SK-N-SH (cell line): ENCODE data around the gene TTC39B. TPM values are rescaled to one million over a fixed set of nuclear protein-coding genes. Genes with fewer than 3 reads are reported as not detected.

Experiments
- CTCF ChIA-PET: fragments of 300-600, 350-600 bp; formaldehyde crosslinking; extraction: SDS; loops from one replicate; lab custom pipeline; 2021; lab: Yijun Ruan, JAX
- POLR2A ChIA-PET: fragments of 350-600 bp; sonication (Branson Sonifier 250); formaldehyde crosslinking; extraction: SDS; loops from one replicate; lab custom pipeline; 2020; ENCODE audit warnings: antibody characterized with exemption, inconsistent platforms; lab: Yijun Ruan, JAX
- DNase-seq: peaks from one replicate; pipeline ENCODE4 v3.0.0; 2012
- H2AFZ ChIP-seq: fragments of 200-600 bp; sonication (generic); 2 replicates; pipeline ENCODE4 v1.8.1; 2016; ENCODE audit warnings: antibody characterized with exemption, mild to moderate bottlenecking, low read depth
- H3F3A ChIP-seq: fragments of 200-600 bp; sonication (generic); replicated peaks from 2 replicates; pipeline ENCODE3; 2016; ENCODE audit warnings: antibody characterized with exemption, mild to moderate bottlenecking; ENCODE audit not compliant: insufficient read depth
- H3K27ac ChIP-seq, 2 experiments: fragments of 200-500 bp in 1 of 2; fragments of 200-600 bp in 1 of 2; sonication (Bioruptor generic) in 1 of 2; sonication (generic), shearing (Covaris generic) in 1 of 2; 2 replicates each; pipeline versions ENCODE4 v1.5.1 to v1.6.1; 2014 to 2016; ENCODE audit warnings: low read depth in 2 of 2, inconsistent platforms in 1 of 2, low read length in 1 of 2, mild to moderate bottlenecking in 1 of 2, mixed read lengths in 1 of 2
- H3K27me3 ChIP-seq: fragments of 200-600 bp; sonication (generic), shearing (Covaris generic); 2 replicates; pipeline ENCODE4 v1.6.1; 2016; ENCODE audit warnings: mixed run types; ENCODE audit not compliant: insufficient read depth
- H3K36me3 ChIP-seq, 2 experiments: fragments of 200-500 bp in 1 of 2; fragments of 200-600 bp in 1 of 2; sonication (Bioruptor generic) in 1 of 2; sonication (generic) in 1 of 2; replicated peaks in 1 of 2; 2 replicates each; pipeline versions ENCODE3 to v1.5.1; 2014 to 2016; ENCODE audit warnings: low read length in 1 of 2, mild to moderate bottlenecking in 1 of 2; ENCODE audit not compliant: insufficient read depth in 2 of 2, control insufficient read depth in 1 of 2
- H3K4me1 ChIP-seq, 2 experiments: fragments of 200-500 bp in 1 of 2; fragments of 200-600 bp in 1 of 2; sonication (Bioruptor generic) in 1 of 2; sonication (generic), shearing (Covaris generic) in 1 of 2; 2 replicates each; pipeline versions ENCODE4 v1.5.1 to v1.6.1; 2014 to 2016; ENCODE audit warnings: low read depth in 1 of 2, low read length in 1 of 2, mixed run types in 1 of 2; ENCODE audit not compliant: insufficient read depth in 2 of 2, control insufficient read depth in 1 of 2
- H3K4me2 ChIP-seq: fragments of 200-600 bp; sonication (generic), shearing (Covaris generic); 2 replicates; pipeline ENCODE4 v1.6.1; 2017; ENCODE audit warnings: mixed run types
- H3K4me3 ChIP-seq, 2 experiments: fragments of 200-500 bp in 1 of 2; fragments of 200-600 bp in 1 of 2; sonication (Bioruptor generic) in 1 of 2; sonication (generic), shearing (Covaris generic) in 1 of 2; 2 replicates each; pipeline versions ENCODE4 v1.5.1 to v1.8.1; 2014 to 2016; ENCODE audit warnings: low read depth in 2 of 2, inconsistent platforms in 1 of 2, low read length in 1 of 2, mild to moderate bottlenecking in 1 of 2, mixed read lengths in 1 of 2, moderate library complexity in 1 of 2
- H3K79me2 ChIP-seq: fragments of 200-600 bp; sonication (generic); 2 replicates; pipeline ENCODE4 v1.8.1; 2017; ENCODE audit warnings: mild to moderate bottlenecking; ENCODE audit not compliant: insufficient read depth
- H3K9ac ChIP-seq: fragments of 200-600 bp; sonication (generic); 2 replicates; pipeline ENCODE4 v1.6.1; 2017; ENCODE audit warnings: mixed run types
- H3K9me2 ChIP-seq: fragments of 200-600 bp; sonication (generic); 2 replicates; pipeline ENCODE4 v1.6.1; 2017; ENCODE audit warnings: mixed run types
- H3K9me3 ChIP-seq: fragments of 200-600 bp; sonication (generic); 2 replicates; pipeline ENCODE4 v1.6.1; 2017; ENCODE audit warnings: mixed run types, mild to moderate bottlenecking, moderate library complexity
- H4K20me1 ChIP-seq: fragments of 200-600 bp; sonication (generic); 2 replicates; pipeline ENCODE4 v1.6.1; 2017; ENCODE audit warnings: mild to moderate bottlenecking, mixed run types; ENCODE audit not compliant: insufficient read depth
- FOSL2 ChIP-seq: IDR thresholded peaks from 2 replicates; pipeline ENCODE4 v1.4.0; 2012; ENCODE audit warnings: low read depth, mild to moderate bottlenecking, moderate library complexity, borderline replicate concordance
- IRF3 ChIP-seq: fragments of 150-350 bp; IDR thresholded peaks from 2 replicates; pipeline ENCODE4 v1.6.1; 2016; ENCODE audit warnings: mild to moderate bottlenecking, low read depth, low read length
- MAX ChIP-seq: IDR thresholded peaks from 2 replicates; pipeline ENCODE4 v1.4.0; 2012; ENCODE audit warnings: low read depth
- NFIC ChIP-seq: IDR thresholded peaks from 2 replicates; pipeline ENCODE4 v1.4.0; 2012; ENCODE audit warnings: borderline replicate concordance
- PBX3 ChIP-seq: IDR thresholded peaks from 2 replicates; pipeline ENCODE4; 2012
- RAD21 ChIP-seq: IDR thresholded peaks from 2 replicates; pipeline ENCODE4 v1.6.1; 2012; ENCODE audit warnings: mild to moderate bottlenecking, low read length
- REST ChIP-seq: IDR thresholded peaks from 2 replicates; pipeline ENCODE4 v1.6.1; 2012; ENCODE audit warnings: mild to moderate bottlenecking, low read depth, low read length, moderate library complexity
- RXRA ChIP-seq: IDR thresholded peaks from 2 replicates; pipeline ENCODE4 v1.4.0; 2012; ENCODE audit warnings: low read depth, mild to moderate bottlenecking, borderline replicate concordance
- SIN3A ChIP-seq: IDR thresholded peaks from 2 replicates; pipeline ENCODE4 v1.6.1; 2012; ENCODE audit warnings: low read depth, mild to moderate bottlenecking, low read length, moderate library complexity, borderline replicate concordance
- USF2 ChIP-seq: fragments of 150-350 bp; IDR thresholded peaks from 2 replicates; pipeline ENCODE4 v1.6.1; 2017; ENCODE audit warnings: antibody characterized with exemption, low read length, low read depth, borderline replicate concordance
- ZBTB33 ChIP-seq: IDR thresholded peaks from 2 replicates; pipeline ENCODE4 v1.4.0; 2012; ENCODE audit warnings: low read depth, borderline replicate concordance
- WGBS: methylation state at CpG from one replicate; pipeline ENCODE4 v1.1.6; 2017; ENCODE audit warnings: low lambda C conversion rate; 5-methylcytosine and 5-hydroxymethylcytosine counted together
- polyA plus RNA-seq, 3 experiments: library from polyadenylated mRNA; depleted of rRNA; stranded (reverse); fragments of >200 nt; gene quantifications; 2 replicates each; pipeline ENCODE4 v1.2.3, GENCODE V29; 2012

Gene TTC39B
- polyA plus RNA-seq, 1 of the 3 experiments (the other 2 are of a cell fraction) = 0.54 TPM

GRCh38 chr9:15211160-15211814, 95.7 kb downstream of the TTC39B start (continued):
- TF ChIP-seq PBX3 (no peak), MAX (no peak), ZBTB33 (no peak)

- Histone ChIP-seq H3K9me3 (no peaks in the 10 kb centered on the region), H3F3A (no peaks in the 10 kb centered on the region), H4K20me1 (no peaks in the 10 kb centered on the region), H3K9ac (no peak overlapping the region), H3K4me3 (no peak overlapping the region), H3K4me2 (no peak overlapping the region), H3K9me2 (no peaks in the 10 kb centered on the region), H2AFZ (no peak overlapping the region), H3K27me3 (no peaks in the 10 kb centered on the region), H3K79me2 (no peaks in the 10 kb centered on the region), H3K27ac (no peak overlapping the region), H3K4me1 (peaks cover 0 to 17% of the 10 kb centered on the region in 2 experiments; a peak in 3 of 4 replicates), H3K36me3 (peaks cover 0 to 3% of the 10 kb centered on the region in 2 experiments)
- TF ChIP-seq NFIC (no peak), RXRA (no peak)
- ChIA-PET POLR2A (no interaction called here), CTCF (interaction anchor here (1.6 kb wide), 1 partner anchor 400 kb away, joined by 3 read pairs; no protein-coding TSS in a partner anchor)
- WGBS = 71% methylated on average over 3 of the region's 3 CpGs
- no peak for DNase-seq
Observed at GRCh38 chr9:15206903-15207696, 99.9 kb downstream of the TTC39B start.

- Histone ChIP-seq H3K27me3 (no peaks in the 10 kb centered on the region), H4K20me1 (no peaks in the 10 kb centered on the region), H3K27ac (no peak overlapping the region), H3K9ac (no peak overlapping the region), H3K9me2 (no peaks in the 10 kb centered on the region), H2AFZ (no peak overlapping the region), H3K4me2 (no peak overlapping the region), H3F3A (no peaks in the 10 kb centered on the region), H3K9me3 (no peaks in the 10 kb centered on the region), H3K4me1 (peaks cover 0 to 7% of the 10 kb centered on the region in 2 experiments; a peak in 1 of 4 replicates), H3K4me3 (no peak overlapping the region), H3K79me2 (no peaks in the 10 kb centered on the region), H3K36me3 (peaks cover 0 to 3% of the 10 kb centered on the region in 2 experiments)
- POLR2A ChIA-PET = no interaction called here
- no peak for DNase-seq
- WGBS = 86% methylated on average over 7 of the region's 7 CpGs
- CTCF ChIA-PET = interaction anchor here (0.8 kb wide), 1 partner anchor 25 kb away, joined by 3 read pairs; no protein-coding TSS in a partner anchor
- TF ChIP-seq USF2 (no peak), SIN3A (no peak), IRF3 (no peak), FOSL2 (no peak), RAD21 (no peak), REST (no peak)
Observed at GRCh38 chr9:15205632-15206420, 101.2 kb downstream of the TTC39B start.
